IPS DF 19.7 (cell line): ENCODE measurements around the gene LMOD1.
"Not testable (repeated sequence)": the region's sequence is repeated elsewhere in the genome, so short reads cannot be mapped to it uniquely, and the experiment has no call there.

Source experiments
- DNase-seq: peaks from one replicate; pipeline ENCODE4 v3.0.0-alpha.2; 2013; ENCODE audit warnings: low read depth, low spot score

The LMOD1 gene

DNA sequence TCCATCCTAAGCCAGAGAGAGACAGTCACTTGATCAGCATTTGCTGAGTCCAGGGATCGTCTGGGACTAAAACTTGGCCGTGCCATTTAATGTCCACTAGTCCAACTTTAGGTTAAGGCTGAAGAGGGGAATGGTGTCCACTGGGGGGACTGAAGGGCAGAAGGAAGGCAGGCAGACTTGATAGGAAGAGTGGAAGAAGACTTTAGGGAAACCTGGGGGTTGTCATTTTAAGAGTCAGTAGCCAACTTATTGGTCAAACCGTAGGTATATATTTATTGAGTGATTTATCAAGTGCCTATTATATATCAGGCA is 1.3 kb upstream of the LMOD1 start:
- no peak for DNase-seq

DNA sequence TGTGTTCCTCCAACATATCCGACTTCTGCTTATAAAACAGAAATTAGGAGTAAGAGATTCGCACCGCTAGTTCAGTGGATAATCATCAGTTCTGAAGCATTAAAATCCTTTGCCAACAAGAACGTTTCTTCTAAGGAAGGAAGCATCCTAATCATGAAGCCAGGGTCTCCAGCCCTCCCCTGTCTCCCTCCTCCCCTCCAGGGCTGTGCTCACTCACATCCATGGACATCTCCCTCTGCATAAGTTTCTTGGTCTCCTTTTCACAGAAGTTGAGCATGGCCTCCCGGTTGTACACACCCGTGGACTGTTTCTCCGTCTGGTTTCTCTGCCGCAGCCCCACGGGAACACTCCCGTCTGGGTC is 505 bp downstream of the LMOD1 start:
- DNase-seq, result no peak

DNA sequence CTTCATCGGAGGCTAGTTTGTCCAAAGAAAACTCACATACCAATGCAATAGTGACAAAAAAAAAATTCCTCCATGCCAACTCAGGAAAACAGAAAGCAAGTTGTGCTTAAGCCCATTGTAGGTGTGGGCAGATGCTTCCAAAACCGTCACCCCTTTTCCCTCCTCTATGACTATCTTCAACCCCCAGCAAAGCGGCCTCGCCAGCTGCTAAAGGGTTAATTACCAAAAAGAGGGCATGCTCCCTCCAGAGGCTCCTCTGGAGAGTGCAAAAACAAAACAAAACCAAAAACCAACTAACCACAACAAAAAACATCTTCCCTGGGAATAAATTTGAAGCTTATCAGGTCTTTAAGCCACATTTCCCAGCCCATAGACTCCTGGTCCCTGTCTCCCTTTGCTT is 1.2 kb downstream of the LMOD1 start:
- no peak for DNase-seq

DNA sequence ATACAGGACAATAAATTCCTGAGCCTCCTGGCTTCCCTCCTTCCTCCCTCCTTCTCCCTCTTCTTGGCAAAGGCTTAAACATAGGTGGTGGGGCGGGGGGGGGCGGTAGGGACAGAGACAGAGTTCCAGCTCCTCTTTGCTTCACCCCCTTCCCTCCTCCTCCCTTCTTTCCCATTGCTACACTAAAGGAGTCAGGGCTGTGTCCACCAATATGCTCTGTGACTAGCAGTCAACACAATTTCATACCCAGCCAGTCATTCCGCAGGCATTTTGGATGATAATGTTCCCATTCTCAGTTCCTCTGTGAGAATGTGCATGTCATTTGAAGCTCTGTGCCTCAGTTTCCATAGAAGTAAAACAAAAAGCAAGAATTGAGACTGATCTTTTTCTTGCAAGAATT is 1.7 kb downstream of the LMOD1 start:
- DNase-seq, result no peak

DNA sequence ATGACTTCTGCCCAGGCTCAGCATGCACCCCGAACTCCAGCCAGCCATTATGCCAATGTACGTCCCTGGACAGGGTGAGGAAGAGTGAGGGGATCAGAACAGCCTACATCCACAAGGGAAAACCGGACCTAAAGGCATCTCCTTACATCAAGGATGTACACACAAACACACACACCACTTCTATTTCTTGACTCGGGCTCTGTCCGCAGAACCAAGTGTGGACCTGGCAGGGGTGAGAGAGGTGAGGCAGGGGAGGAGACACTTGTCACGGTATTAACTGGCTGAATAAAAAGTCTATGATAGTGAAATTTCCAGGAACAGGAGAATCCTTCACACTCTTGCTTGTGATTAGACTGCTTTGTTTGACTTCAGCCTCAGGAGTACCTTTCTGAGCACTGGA is 2.3 kb downstream of the LMOD1 start:
- no peak for DNase-seq

DNA sequence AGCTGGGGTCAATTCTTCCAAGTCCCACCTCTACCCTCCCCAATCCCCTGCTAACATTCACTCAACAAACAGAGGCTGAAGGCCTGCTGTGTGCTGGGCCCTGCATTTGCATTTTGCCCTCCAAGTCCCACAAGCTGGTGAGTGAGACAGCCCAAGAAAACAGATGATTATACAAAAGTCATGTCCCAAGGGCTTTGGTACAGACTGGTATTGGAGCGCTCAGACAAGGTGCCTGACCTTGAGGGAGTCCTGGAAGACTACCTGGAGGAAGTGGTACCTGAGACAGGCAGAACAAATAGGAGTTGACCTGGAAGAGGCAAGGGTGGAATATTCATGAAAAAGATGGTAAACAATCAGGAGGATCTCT is 4.2 kb downstream of the LMOD1 start:
- no peak for DNase-seq

DNA sequence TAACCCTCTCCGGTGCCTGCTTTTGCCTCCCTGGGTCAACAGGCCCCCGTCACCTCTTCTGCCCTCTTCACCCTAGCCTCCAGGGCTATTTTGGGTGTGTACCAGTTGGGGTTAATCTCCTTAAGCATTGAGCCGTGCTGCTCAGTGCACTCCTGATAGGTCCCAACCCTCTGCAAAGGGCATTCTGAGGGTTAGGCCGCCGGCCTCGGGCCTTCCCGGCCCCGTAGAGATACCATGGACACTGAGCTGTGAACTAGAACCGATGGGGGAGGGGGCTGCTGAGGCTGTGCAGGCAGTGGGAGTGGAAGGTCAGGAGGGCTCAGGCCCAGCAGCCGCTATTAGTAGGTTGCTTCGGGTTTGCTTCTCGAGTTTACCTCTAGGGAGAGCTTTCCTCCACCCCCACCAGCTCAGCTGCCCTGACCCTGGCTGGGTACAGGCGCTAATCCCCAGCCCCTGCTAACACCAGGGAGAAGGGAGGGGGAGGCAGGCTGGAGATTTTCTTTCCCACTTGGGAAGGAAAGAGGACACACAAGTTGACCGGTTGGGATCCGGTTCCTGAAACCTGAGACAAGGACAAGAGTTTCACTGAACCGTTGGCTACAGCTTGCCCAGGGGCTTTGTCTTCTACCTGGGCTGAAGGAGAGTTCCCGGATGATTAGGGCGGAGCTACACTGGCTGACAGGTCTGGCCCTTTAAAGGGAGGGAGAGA is 4.8 kb downstream of the LMOD1 start:
- peak; percentile 98 for DNase-seq

DNA sequence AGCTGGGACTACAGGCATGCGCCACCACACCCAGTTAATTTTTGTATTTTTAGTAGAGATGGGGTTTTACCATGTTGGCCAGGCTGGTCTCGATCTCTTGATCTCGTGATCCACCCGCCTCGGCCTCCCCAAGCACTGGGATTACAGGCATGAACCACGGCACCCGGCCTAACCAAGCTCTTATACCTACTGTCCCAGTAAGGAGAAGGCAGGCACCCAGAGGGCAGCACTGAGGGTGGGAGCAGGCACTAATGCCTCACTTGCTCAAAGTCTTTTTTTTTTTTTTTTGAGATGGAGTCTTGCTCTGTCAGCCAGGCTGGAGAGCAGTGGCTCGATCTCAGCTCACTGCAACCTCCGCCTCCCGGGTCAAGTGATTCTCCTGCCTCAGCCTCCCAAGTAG is 6.0 kb downstream of the LMOD1 start:
- not testable (repeated sequence) for DNase-seq

DNA sequence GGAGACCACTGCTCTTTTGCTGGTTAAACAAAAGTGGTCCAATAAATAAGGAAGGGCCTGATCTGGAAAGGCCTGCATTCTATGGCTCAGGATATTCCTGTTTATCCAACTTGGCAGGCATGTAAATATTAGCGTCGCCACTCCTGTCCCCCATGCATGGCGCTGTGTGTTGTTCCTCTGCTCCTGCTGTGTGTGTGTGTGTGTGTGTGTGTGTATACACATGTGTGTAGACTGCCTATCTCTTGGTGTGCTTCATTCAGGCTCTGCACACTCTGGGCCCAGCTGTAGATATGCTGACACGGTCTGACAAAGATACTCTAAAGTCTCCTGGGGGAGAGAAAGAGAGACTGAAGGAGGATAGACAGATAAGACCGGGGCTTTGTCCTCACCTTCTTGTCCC is 6.8 kb downstream of the LMOD1 start:
- no peak for DNase-seq

DNA sequence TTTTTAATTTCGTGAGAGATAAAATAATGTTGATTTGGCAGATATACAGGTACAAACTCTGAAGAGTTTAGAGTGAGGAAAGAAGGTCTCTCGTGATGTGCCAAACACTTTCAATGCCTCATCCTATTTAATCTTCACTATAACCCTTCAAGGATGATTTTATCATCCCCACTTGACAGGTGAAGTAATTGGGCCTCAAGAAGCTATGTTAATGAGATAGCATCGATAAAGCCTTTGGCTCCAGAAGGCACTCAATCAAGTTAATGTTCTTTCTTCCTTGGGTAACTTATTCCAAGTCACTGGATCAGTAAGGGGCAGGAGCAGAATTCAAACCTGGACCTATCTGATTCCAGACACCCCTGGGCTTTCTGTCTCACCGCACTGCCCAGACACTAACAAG is 7.2 kb downstream of the LMOD1 start:
- no peak for DNase-seq

DNA sequence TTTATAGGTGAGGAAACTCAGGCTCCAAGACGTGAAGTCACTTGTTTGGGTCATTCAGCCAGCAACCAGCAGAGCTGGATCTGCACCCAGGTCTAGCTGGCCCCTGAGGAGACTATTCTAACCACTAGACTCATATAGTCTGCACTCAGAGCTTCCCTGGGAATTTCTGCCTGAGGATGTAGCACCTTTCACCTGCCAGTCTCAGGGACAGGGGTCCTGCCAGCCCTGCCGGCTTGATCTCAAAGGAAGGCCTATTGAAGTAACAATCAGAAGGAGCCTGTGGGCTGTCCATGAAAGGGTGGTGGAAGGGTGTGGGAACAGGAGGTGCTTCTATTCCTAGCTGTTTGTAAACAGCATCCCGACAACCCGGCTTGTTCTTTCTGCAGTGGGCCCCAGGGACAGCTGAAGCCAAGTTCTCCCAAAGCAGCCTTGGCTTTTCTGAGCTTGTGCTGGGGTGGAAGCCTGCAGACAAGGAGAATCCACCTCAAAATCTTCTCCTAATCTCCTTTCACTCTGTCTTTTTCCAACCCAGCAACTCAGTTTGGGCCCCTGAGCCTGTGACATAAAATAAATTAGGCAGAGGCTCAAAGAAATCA is 7.8 kb downstream of the LMOD1 start:
- DNase-seq, result no peak

DNA sequence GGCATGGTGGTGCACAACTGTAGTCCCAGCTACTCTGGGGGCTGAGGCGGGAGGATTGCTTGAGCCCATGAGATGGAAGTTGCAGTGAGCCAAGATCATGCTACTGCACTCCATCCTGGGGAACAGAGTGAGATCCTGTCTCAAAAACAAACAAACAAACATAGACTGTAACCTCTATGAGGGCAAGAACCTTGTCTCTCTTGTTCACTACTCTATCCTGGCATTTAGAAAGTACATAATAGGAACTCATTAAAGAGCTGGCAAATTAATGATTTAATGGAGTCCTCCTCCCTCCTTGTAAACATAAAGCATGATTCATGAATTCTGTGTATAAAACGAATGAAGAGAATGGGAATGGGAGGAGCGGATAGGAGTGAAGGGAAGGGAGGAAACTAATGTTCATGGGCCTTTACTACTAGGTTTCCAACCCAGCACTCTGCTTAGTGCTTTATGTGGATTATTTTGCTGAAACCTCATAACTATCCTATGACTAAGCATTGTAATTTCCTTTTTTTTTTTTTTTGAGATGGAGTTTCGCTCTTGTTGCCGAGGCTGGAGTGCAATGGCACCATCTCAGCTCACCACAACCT is 8.6 kb downstream of the LMOD1 start:
- no peak for DNase-seq

DNA sequence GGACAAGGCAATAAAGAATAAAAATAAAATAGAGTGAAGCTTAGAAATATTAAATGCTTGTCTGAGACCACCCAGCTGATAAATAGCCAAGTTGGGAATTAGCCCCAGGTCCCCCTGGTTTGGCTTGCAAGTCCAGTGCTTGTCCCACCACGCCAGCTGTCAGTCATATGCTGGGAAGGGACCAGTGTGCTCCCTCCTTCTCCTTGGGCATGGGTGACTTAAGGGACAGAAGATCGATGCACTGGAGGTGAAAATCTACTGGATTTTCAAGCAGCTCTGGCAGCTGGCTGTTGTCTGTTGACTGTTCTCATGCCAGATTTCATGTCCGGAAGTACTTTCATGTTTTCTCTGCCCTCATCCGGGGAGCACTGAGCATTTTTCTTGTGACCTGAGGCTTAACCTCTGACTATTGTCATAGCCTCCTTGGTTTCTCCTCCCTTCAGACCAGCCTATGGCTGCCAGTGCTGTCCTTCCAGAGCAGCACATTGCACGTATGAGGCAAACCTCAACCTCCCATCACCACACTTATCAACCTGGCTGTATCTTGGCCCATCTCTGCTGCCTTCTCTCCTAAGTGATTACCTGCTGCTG is 12.4 kb downstream of the LMOD1 start:
- no peak for DNase-seq

DNA sequence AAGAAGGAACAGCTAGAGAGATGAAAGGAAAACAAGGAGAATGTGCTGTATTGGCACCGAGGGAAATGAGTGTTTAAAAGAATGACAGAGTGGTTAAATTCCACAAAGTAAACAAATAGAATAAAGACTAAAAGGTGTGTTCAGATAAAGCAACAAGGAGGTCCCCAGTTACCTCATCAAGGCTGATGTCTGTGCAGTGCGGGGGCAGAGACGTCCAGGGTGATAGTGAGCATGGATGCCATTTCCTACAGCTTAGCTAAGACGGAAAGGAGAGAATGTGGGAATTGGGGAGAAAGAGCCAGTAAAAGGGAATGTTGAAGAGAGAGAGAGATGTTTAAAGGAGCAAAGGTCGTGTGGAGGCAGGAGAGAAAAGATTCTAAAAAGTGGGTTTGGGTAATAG is 15.5 kb downstream of the LMOD1 start:
- no peak for DNase-seq

DNA sequence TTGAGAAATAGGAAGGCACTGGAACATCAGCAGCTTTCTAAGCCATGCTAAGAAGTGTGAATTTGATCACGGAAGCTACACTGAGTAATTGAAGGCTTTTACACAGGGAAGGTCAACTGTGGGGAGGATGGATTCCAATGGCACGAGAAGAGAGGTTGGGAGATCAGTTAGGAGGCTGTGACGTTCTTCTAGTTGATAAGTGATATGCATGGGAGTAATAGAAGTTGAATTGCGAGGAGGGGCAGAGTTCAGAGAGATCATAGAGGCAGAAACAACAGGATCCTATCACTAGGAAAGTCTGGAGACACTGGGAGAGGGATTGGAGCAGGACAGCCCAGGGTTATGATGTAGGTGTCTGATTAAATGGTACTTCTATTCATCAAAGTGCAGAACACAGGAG is 16.2 kb downstream of the LMOD1 start:
- DNase-seq, result no peak

DNA sequence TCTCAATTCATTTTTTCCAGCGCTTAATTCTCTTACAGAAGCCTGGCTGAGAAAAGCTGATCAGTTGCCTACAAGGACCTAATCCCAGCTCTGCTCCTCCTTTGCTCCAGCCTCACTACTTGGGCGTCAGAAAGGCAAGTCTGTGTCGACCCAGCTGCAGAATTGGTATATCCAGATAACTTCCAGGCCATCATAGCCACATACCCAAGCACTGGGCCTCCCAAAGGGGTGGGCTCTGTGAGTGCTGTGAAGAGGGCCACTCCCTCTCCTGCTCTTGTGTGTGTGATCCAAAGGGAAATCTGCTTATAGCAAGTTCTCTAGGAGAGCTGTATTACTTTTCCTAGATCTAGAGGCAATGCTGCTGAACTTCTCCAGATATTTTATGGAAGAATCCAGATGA is 18.1 kb downstream of the LMOD1 start:
- DNase-seq, result no peak

DNA sequence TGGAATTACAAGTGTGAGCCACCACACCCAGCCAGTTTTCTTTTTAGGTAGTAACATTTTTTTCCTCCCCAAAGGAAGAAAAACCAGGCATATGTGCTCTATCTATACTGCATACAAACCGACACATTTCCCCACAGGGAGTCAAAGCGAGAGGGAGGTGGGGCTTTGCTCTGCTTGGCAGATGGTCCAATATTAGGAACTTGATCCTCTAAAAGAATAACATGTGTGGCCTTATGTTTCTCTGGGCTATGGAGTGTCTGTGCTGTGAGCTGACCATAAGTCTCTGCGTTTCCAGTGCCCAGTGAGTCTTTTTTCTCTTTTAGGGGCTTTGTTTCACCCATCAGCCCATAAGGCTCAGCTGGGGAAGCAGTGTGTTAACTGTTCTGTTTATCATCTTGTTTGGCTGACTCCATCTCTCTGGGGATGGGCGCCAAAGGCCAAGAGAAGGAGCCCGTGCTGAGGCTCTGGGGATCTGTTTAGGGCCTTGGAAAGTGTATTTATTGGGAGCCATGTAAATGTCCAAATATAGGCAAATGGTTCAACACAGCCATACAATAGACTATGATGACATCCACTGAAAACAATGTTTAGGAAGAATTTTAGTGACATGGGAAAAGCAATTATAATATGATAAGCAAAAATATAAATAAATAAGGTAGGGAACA is 20.2 kb downstream of the LMOD1 start:
- DNase-seq, result no peak

DNA sequence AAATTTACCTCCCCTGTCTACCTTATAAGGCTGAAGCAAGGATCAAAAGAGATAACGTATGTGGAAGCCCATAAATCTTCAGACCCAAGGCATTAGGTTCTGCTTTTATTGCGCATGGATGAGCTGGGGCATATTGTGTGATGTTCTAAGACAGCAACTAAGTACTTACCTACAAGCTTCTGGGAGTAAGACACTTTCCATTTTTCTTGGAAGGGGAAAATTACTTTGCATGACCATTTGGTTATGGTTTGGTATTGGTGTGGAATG is 21.1 kb downstream of the LMOD1 start:
- no peak for DNase-seq

DNA sequence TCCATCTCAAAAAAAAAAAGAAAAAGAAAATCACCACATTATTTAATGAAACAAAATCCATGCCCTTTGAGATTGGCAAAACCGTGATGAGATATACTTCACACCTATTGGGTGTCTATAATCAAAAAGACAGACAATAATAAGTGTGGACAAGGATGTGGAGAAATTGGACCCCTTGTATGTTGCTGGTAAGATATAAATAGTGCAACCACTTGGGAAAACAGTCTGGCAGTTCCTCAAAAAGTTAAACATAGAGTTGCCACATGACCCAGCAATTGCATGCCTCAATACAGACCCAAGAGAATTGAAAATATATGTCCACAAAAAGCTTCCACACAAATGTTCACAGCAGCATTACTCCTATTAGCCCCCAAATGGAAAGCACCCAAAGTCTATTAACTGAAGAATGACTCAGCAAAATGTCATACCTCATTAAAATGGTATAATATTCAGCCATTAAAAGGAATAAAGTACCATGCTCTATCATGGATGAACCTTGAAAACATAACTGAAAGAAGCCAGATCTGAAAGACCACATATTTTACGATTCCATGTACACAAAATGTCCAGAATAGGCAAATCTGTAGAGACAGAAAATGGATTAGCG is 24.3 kb downstream of the LMOD1 start:
- DNase-seq, result no peak

DNA sequence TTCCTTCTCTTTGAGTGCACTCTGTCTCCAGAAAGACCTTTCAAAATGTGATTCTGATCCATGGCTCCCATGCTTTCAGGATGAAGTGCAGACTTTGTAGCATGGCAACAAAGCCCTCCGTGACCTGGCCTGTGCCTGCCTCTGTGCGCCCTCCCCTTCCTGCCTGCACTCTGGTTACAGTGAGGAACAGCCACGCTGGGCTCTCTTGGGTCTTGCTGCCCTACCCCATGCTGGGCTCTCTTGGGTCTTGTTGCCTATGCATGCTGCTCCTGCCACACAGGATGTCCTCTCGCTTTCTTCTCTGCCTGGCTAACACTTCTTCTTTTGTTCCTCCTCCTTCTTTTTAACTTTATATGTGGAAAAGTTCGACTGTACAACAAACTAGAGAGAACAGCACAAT is 28.0 kb downstream of the LMOD1 start:
- DNase-seq, result no peak

DNA sequence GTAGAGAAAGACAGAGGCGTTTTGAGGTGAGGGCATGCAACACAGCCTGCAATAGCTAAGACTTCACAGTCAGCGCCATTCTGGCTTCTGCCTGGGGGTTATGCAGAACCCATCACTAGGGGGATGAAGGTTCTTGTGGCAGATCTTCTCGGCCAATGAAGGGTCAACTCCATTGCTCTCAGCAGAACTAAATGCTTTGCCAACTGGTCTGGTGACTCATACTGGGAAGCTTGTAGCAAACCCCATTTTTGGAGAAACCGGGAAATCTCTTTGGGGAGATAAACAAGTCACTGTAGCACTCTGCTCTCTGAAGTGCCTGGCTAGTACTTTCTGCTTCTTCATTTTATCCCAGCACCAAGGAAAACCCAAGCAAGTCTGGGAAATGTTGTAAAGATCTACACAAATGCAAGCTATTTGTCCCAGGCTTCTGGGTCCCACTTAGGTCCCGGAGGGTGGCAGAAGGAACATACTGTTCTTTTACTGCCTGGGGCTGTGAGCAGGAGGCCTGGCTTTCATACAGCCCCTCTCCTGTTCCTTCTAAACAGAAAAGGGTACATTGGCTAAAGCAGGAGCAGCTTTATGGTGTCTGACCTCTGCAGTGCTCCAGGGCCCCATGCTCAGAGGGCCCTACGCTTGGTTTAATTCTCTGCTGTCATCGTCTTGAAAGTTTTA is 28.9 kb downstream of the LMOD1 start:
- DNase-seq, result no peak

DNA sequence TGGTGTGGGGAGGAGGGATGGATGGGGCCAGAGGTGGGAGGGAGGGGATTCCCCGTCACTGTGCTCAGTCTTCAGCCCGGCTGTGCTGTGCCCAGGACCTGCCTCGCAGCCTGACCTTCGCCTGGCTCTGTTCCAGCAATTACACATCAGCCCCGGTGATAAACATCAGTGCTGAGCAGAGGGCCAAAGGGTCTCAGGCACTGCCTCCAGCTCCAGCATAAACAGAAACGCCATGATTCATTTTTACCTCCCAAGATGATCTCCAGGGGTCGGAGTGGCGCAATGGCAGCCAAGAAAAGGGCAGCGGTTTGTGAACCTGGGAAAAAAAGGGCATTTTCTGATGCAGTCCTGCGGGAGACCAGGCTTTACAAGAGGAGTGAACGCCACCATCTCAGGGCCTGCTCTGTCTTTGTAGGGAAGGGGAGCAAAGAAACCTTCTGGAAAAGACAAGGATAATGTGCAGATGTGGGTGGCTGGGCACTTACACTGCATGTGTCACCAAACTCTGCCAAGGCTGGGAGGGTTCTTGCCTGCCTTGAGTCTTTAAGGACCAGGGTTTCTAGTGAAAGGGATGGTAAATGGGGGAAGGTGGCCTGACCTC is 29.6 kb downstream of the LMOD1 start:
- no peak for DNase-seq
